Activated CD8-positive, alpha-beta memory T cell treated with anti-CD3 and anti-CD28 coated beads, Interleukin-2, amount 10 ng/mL, durations not matched to agents 7 days and 5 days (primary cell): ENCODE results near the gene RPS4Y1. TPM values are rescaled to one million over a fixed set of nuclear protein-coding genes. Genes with fewer than 3 reads are reported as not detected.
A peak's percentile ranks its signal among the peaks of the same experiment; 100 is the strongest.
"Not testable (repeated sequence)": the region's sequence is repeated elsewhere in the genome, so short reads cannot be mapped to it uniquely, and the experiment has no call there.

Experiments used
- ATAC-seq: fragments of 150-1000 bp; cut with Tn5 transposase; one replicate; pipeline ENCODE4 v1.10.0; 2021; ENCODE audit warnings: moderate library complexity
- CTCF ChIA-PET: fragments of 350-600 bp; sonication (Branson Sonifier 250); formaldehyde crosslinking; loops from one replicate; lab custom pipeline; 2021; ENCODE audit warnings: antibody characterized with exemption; lab: Charles Lee
- DNase-seq: peaks from one replicate; pipeline ENCODE4 v3.0.0-alpha.2; 2020
- H3K27ac Mint-ChIP-seq: one replicate; pipeline ENCODE4 v1.8.0; 2021; ENCODE audit warnings: mild to moderate bottlenecking, mixed read lengths
- H3K27me3 Mint-ChIP-seq: one replicate; pipeline ENCODE4 v1.8.0; 2021; ENCODE audit warnings: mixed read lengths
- H3K36me3 Mint-ChIP-seq: one replicate; pipeline ENCODE4 v1.8.0; 2021; ENCODE audit warnings: mild to moderate bottlenecking, mixed read lengths
- H3K4me1 Mint-ChIP-seq: one replicate; pipeline ENCODE4 v1.8.0; 2021; ENCODE audit warnings: mixed read lengths
- H3K4me3 Mint-ChIP-seq: one replicate; pipeline ENCODE4 v1.8.0; 2021; ENCODE audit warnings: mild to moderate bottlenecking, moderate library complexity, mixed read lengths
- H3K9me3 Mint-ChIP-seq: one replicate; pipeline ENCODE4 v1.8.0; 2022; ENCODE audit warnings: low read depth, mixed read lengths
- total RNA-seq, 2 experiments: library from RNA; stranded (reverse); gene quantifications; one replicate each; pipeline ENCODE4 v1.2.3, GENCODE V29; 2021

The RPS4Y1 gene
- total RNA-seq, 2 experiments from 2014 or later: 204 to 220 TPM

GRCh38 chrY:2857068-2857467 is 15.7 kb downstream of the RPS4Y1 start:
- Mint-ChIP-seq H3K36me3 (peaks cover 76% of the 10 kb centered on the region), H3K27ac (peak overlapping the region; percentile 58), H3K4me3 (no peak overlapping the region), H3K4me1 (peaks cover 74% of the 10 kb centered on the region), H3K9me3 (no peaks in the 10 kb centered on the region), H3K27me3 (no peaks in the 10 kb centered on the region)
- DNase-seq: peak; percentile 41
- CTCF ChIA-PET: no interaction called here
- ATAC-seq: peak; percentile 72

- Mint-ChIP-seq H3K9me3 (no peaks in the 10 kb centered on the region), H3K4me3 (no peak overlapping the region), H3K27ac (peak overlapping the region; percentile 68), H3K4me1 (peaks cover 75% of the 10 kb centered on the region), H3K36me3 (peaks cover 76% of the 10 kb centered on the region), H3K27me3 (no peaks in the 10 kb centered on the region)
- CTCF ChIA-PET: no interaction called here
- DNase-seq (no peak), ATAC-seq (no peak)
Observed at GRCh38 chrY:2857686-2858085, 16.3 kb downstream of the RPS4Y1 start.

- peaks cover 79% of the 10 kb centered on the region for H3K36me3 Mint-ChIP-seq
- H3K27me3 Mint-ChIP-seq: no peaks in the 10 kb centered on the region
- H3K4me3 Mint-ChIP-seq: no peak overlapping the region
- no peak overlapping the region for H3K27ac Mint-ChIP-seq
- H3K9me3 Mint-ChIP-seq: no peaks in the 10 kb centered on the region
- CTCF ChIA-PET: no interaction called here
- DNase-seq: no peak
- H3K4me1 Mint-ChIP-seq: peaks cover 64% of the 10 kb centered on the region
- no peak for ATAC-seq
Observed at GRCh38 chrY:2859782-2860181, 18.4 kb downstream of the RPS4Y1 start.

GRCh38 chrY:2860511-2860910 is 19.1 kb downstream of the RPS4Y1 start:
- ATAC-seq (no peak), DNase-seq (no peak)
- H3K4me3 Mint-ChIP-seq: no peak overlapping the region
- no peak overlapping the region for H3K27ac Mint-ChIP-seq
- H3K4me1 Mint-ChIP-seq: peaks cover 57% of the 10 kb centered on the region
- H3K36me3 Mint-ChIP-seq: peaks cover 78% of the 10 kb centered on the region
- no peaks in the 10 kb centered on the region for H3K9me3 Mint-ChIP-seq
- CTCF ChIA-PET: no interaction called here
- no peaks in the 10 kb centered on the region for H3K27me3 Mint-ChIP-seq

- Mint-ChIP-seq H3K9me3 (peaks cover 2% of the 10 kb centered on the region), H3K27ac (peak overlapping the region; percentile 8), H3K27me3 (no peaks in the 10 kb centered on the region)
Observed at GRCh38 chrY:2866581-2866980, 25.2 kb downstream of the RPS4Y1 start.

GRCh38 chrY:2867469-2867868 is 26.1 kb downstream of the RPS4Y1 start:
- DNase-seq (no peak), ATAC-seq (no peak)
- Mint-ChIP-seq H3K36me3 (peaks cover 69% of the 10 kb centered on the region), H3K4me1 (peaks cover 6% of the 10 kb centered on the region), H3K27me3 (no peaks in the 10 kb centered on the region), H3K4me3 (no peak overlapping the region), H3K27ac (no peak overlapping the region), H3K9me3 (peaks cover 2% of the 10 kb centered on the region)
- CTCF ChIA-PET: no interaction called here

More at GRCh38 chrY:2866581-2866980, 25.2 kb downstream of the RPS4Y1 start:
- Mint-ChIP-seq H3K4me3 (no peak overlapping the region), H3K36me3 (peaks cover 69% of the 10 kb centered on the region), H3K4me1 (peaks cover 10% of the 10 kb centered on the region)
- CTCF ChIA-PET: no interaction called here
- ATAC-seq (no peak), DNase-seq (no peak)

- CTCF ChIA-PET: no interaction called here
- Mint-ChIP-seq H3K36me3 (peaks cover 62% of the 10 kb centered on the region), H3K9me3 (peaks cover 2% of the 10 kb centered on the region), H3K4me3 (no peak overlapping the region), H3K27me3 (no peaks in the 10 kb centered on the region), H3K4me1 (peaks cover 4% of the 10 kb centered on the region), H3K27ac (no peak overlapping the region)
- DNase-seq (no peak), ATAC-seq (no peak)
Observed at GRCh38 chrY:2868035-2868607, 26.7 kb downstream of the RPS4Y1 start.

- H3K27ac Mint-ChIP-seq, CTCF ChIA-PET, ATAC-seq: not testable (repeated sequence)
Observed at GRCh38 chrY:2872234-2872633, 30.8 kb downstream of the RPS4Y1 start.

GRCh38 chrY:2874211-2874610 is 32.8 kb downstream of the RPS4Y1 start:
- DNase-seq: no peak
- no peak overlapping the region for H3K4me3 Mint-ChIP-seq
- H3K9me3 Mint-ChIP-seq: peaks cover 2% of the 10 kb centered on the region
- CTCF ChIA-PET: no interaction called here
- H3K36me3 Mint-ChIP-seq: peaks cover 29% of the 10 kb centered on the region
- H3K4me1 Mint-ChIP-seq: peaks cover 2% of the 10 kb centered on the region
- H3K27ac Mint-ChIP-seq: no peak overlapping the region
- no peaks in the 10 kb centered on the region for H3K27me3 Mint-ChIP-seq
- no peak for ATAC-seq

More at GRCh38 chrY:2872234-2872633, 30.8 kb downstream of the RPS4Y1 start:
- peaks cover 43% of the 10 kb centered on the region for H3K36me3 Mint-ChIP-seq
- not testable (repeated sequence) for H3K9me3 Mint-ChIP-seq, DNase-seq, H3K4me1 Mint-ChIP-seq, H3K4me3 Mint-ChIP-seq, H3K27me3 Mint-ChIP-seq

GRCh38 chrY:2883561-2883960 is 42.2 kb downstream of the RPS4Y1 start:
- DNase-seq (no peak), ATAC-seq (no peak)
- CTCF ChIA-PET: no interaction called here
- H3K4me1 Mint-ChIP-seq: peaks cover 19% of the 10 kb centered on the region
- peaks cover 16% of the 10 kb centered on the region for H3K36me3 Mint-ChIP-seq
- H3K4me3 Mint-ChIP-seq: no peak overlapping the region
- H3K27me3 Mint-ChIP-seq: no peaks in the 10 kb centered on the region
- H3K9me3 Mint-ChIP-seq: no peaks in the 10 kb centered on the region
- no peak overlapping the region for H3K27ac Mint-ChIP-seq

- Mint-ChIP-seq H3K4me1 (peaks cover 22% of the 10 kb centered on the region), H3K9me3 (no peaks in the 10 kb centered on the region), H3K4me3 (no peak overlapping the region), H3K36me3 (peaks cover 12% of the 10 kb centered on the region), H3K27ac (no peak overlapping the region), H3K27me3 (no peaks in the 10 kb centered on the region)
- CTCF ChIA-PET: no interaction called here
- ATAC-seq (no peak), DNase-seq (no peak)
Observed at GRCh38 chrY:2885880-2886279, 44.5 kb downstream of the RPS4Y1 start.

- DNase-seq (peak; percentile 62), ATAC-seq (peak; percentile 50)
- H3K27me3 Mint-ChIP-seq: no peaks in the 10 kb centered on the region
- H3K4me1 Mint-ChIP-seq: peaks cover 22% of the 10 kb centered on the region
- H3K27ac Mint-ChIP-seq: peak overlapping the region; percentile 81
- H3K9me3 Mint-ChIP-seq: no peaks in the 10 kb centered on the region
- H3K36me3 Mint-ChIP-seq: peaks cover 9% of the 10 kb centered on the region
- H3K4me3 Mint-ChIP-seq: peak overlapping the region; percentile 16
- CTCF ChIA-PET: no interaction called here
Observed at GRCh38 chrY:2887386-2887785, 46.0 kb downstream of the RPS4Y1 start.

- H3K4me1 Mint-ChIP-seq: peaks cover 22% of the 10 kb centered on the region
- H3K4me3 Mint-ChIP-seq: peak overlapping the region; percentile 16
- ATAC-seq (peak; percentile 91), DNase-seq (peak; percentile 51)
- no peaks in the 10 kb centered on the region for H3K9me3 Mint-ChIP-seq
- no peaks in the 10 kb centered on the region for H3K27me3 Mint-ChIP-seq
- peak overlapping the region; percentile 81 for H3K27ac Mint-ChIP-seq
- H3K36me3 Mint-ChIP-seq: peaks cover 9% of the 10 kb centered on the region
- CTCF ChIA-PET: no interaction called here
Observed at GRCh38 chrY:2887955-2888354, 46.6 kb downstream of the RPS4Y1 start.

GRCh38 chrY:2893471-2893870 is 52.1 kb downstream of the RPS4Y1 start:
- no peaks in the 10 kb centered on the region for H3K36me3 Mint-ChIP-seq
- ATAC-seq: no peak
- DNase-seq: no peak

More at GRCh38 chrY:2893471-2893870, 52.1 kb downstream of the RPS4Y1 start:
- Mint-ChIP-seq H3K27ac (no peak overlapping the region), H3K27me3 (no peaks in the 10 kb centered on the region), H3K9me3 (no peaks in the 10 kb centered on the region), H3K4me1 (peaks cover 4% of the 10 kb centered on the region), H3K4me3 (no peak overlapping the region)
- CTCF ChIA-PET: no interaction called here
